ENCODE measurements around the gene FCGBP.
"Not testable (repeated sequence)": the region's sequence is repeated elsewhere in the genome, so short reads cannot be mapped to it uniquely, and the experiment has no call there.

The FCGBP gene

GRCh38 chr19:39890755-39891551 is 43.5 kb downstream of the FCGBP start:
- FAIRE-seq (no peak), DNase-seq (ENCODE audit: insufficient read length, low spot score) (no peak)
- TF ChIP-seq CTCF (IDR thresholded peaks at IDR 0.05; ENCODE audit: insufficient read depth, missing control alignments): no peak

GRCh38 chr19:39889872-39890754 is 44.3 kb downstream of the FCGBP start:
- DNase-seq (ENCODE audit: insufficient read length, low spot score); FAIRE-seq: not testable (repeated sequence)

GRCh38 chr19:39887456-39887951 is 46.9 kb downstream of the FCGBP start:
- not testable (repeated sequence) for DNase-seq (ENCODE audit: insufficient read length, low spot score); FAIRE-seq

DNA sequence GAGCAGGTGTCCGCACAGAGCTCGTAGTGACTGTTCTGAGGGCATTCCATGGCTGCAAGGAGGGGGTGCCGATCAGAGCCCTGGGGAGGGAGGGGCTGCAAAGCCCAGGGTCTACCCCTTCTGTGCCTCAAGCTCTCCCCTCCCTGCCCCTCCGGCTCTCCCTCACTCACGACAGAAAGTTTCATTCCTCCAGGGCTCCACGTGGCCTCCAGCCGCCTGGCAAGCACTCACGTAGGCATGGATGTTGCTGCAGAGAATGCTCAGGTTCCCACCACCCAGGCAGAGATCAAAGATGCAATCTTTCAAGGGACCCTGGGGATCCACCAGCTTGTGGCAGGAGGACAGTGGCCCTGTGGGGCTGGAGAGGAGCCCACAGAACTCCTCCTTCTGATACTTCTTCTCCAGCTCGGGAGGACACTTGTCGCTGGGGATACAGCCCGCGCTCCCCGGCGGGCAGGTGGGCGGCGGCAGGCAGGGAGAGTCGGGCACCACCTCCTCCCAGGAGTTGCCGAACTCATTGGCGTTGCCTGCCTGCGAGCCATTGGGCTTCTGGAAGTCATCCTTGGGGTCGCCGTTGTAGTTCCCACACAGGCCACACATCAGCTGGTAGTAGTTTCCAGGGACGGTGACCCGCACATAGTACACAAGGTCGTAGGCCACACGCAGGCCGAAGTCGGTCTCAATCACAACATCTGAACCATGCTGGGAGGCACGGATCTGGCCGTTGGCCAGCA is 48.4 kb downstream of the FCGBP start:
- not testable (repeated sequence) for FAIRE-seq; DNase-seq (ENCODE audit: insufficient read length, low spot score)

DNA sequence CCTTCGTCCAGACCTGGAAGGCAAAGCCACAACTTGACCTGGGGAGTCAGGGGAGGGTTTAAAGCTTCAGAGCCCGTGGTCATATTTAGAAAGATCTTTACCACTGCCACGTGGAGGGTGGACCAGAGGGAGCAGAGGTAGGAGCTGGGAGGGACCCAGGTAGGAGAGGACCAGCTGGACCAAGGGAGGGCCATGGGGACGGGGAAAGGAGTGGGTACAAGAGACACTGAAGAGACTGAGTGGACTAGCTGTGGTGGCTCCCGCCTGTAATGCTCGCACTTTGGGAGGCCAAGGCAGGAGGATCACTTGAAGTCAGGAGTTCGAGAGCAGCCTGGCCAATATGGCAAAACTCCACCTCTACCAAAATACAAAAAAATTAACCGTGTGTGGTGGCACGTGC is 49.7 kb downstream of the FCGBP start:
- DNase-seq (ENCODE audit: insufficient read length, low spot score); FAIRE-seq: not testable (repeated sequence)

Data from D721Med (cell line).